Karpas-422 (cell line): ENCODE measurements around the gene SCGB1D1. TPM values are rescaled to one million over a fixed set of nuclear protein-coding genes. Genes with fewer than 3 reads are reported as not detected.

Source experiments
- total RNA-seq: library from RNA; depleted of rRNA; stranded (reverse); fragments of >200 nt; shearing (Covaris generic); gene quantifications from 2 replicates; pipeline ENCODE4 v1.2.3, GENCODE V29; 2014; ENCODE audit warnings: low replicate concordance; rRNA removed

The SCGB1D1 gene
- total RNA-seq, 1 experiment from 2014 or later: not detected

Other genes with a start within 250 kb of the SCGB1D1 start
- gene BEST1, start 239.9 kb upstream of the SCGB1D1 start, total RNA-seq: 1.7 and 1.9 TPM in 2 replicates
- gene FTH1, start 222.6 kb upstream of the SCGB1D1 start, total RNA-seq: 209 and 392 TPM in 2 replicates
- gene INCENP, start 66.2 kb upstream of the SCGB1D1 start, total RNA-seq: 36.8 and 48.8 TPM in 2 replicates
- not detected in 2 replicates for gene SCGB2A1, start 18.5 kb downstream of the SCGB1D1 start, total RNA-seq
- not detected in 2 replicates for gene SCGB1D2, start 52.0 kb downstream of the SCGB1D1 start, total RNA-seq
- gene SCGB2A2, start 79.9 kb downstream of the SCGB1D1 start, total RNA-seq: not detected in 2 replicates
- gene SCGB1D4, start 108.9 kb downstream of the SCGB1D1 start, total RNA-seq: not detected in 2 replicates
- gene ASRGL1, start 147.2 kb downstream of the SCGB1D1 start, total RNA-seq: not detected in 2 replicates
- gene SCGB1A1, start 228.8 kb downstream of the SCGB1D1 start, total RNA-seq: not detected in 2 replicates